Sciatic nerve (tissue), 2 donors: Measurements from ENCODE around the gene TMC1. TPM values are rescaled to one million over a fixed set of nuclear protein-coding genes. Genes with fewer than 3 reads are reported as not detected.
"Not testable (repeated sequence)": the region's sequence is repeated elsewhere in the genome, so short reads cannot be mapped to it uniquely, and the experiment has no call there.

Source experiments
- ATAC-seq: fragments of 200-7000 bp; cut with Tn5 transposase; one replicate; pipeline ENCODE4 v1.9.1; 2020; ENCODE audit warnings: mild to moderate bottlenecking, moderate library complexity
- DNase-seq: peaks from one replicate; pipeline ENCODE4 v3.0.0-alpha.2; 2020; ENCODE audit warnings: low spot score
- intact Hi-C: fragments of 100-400 bp; cut with DNase I; formaldehyde crosslinking; loops from one replicate; pipeline ENCODE4 v1.14.2; 2022
- total RNA-seq: library from RNA; stranded (reverse); fragmentation: NEBNext Ultra II Directional; extraction: Animal tissue kit (Norgen Biotek cat#: 25700); gene quantifications from one replicate; pipeline ENCODE4 v1.2.1, GENCODE V29; 2021
- donor health status: DM: no; HTN: no; CAD: no.
- donor health status: DM: no; HTN: no; CAD: no.

The TMC1 gene
- total RNA-seq, 1 donor from 2014 or later = 0.36 TPM

- intact Hi-C loops = loop anchor here (5.0 kb wide), 1 partner anchor 545 kb away; no protein-coding TSS in a partner anchor
- no peak for DNase-seq
- ATAC-seq = peak; percentile 85
These were observed 305.9 kb downstream of the TMC1 start for GRCh38 chr9:72826996-72827949.

DNA sequence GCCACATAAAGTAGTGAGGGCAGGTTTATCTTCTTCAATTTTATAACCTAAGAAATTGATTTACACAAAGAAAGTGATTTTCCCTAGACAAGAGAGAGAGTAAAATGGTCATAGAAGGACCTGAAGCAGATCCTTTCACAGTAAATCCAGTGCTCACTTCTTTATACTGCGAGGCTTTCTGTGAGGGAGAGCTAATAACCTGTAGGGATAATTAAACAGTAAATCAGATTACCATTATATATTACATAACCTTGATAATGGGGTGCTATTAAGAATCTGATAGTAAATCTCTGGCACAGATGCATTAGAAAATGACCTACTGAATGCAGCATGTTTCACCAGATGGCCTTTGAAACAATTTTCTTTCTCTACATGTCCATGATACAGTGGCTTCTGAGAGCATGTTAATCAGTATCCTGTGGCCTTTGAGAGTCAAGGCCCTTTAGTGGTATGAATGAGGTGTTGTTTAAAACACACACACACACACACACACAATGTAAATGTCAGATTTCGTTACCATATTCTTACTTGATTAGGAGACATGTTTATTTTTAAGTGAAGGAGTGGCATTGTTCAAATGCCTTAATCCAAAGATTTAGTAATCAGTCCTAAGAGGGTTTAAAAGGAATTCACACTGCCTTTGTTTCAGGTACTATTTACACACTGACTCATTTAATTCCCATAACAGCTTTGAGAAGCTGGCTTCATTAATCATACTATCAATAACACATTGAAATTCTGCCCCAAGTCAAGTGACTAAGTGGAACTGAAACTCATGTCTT is 306.7 kb downstream of the TMC1 start:
- intact Hi-C loops = loop anchor here (5.0 kb wide), 1 partner anchor 546 kb away; no protein-coding TSS in a partner anchor
- DNase-seq (no peak), ATAC-seq (peak; percentile 56)

GRCh38 chr9:72834994-72835393 is 313.6 kb downstream of the TMC1 start:
- DNase-seq (no peak), ATAC-seq (no peak)
- intact Hi-C loops = no loop called here

- no peak for DNase-seq
- intact Hi-C loops = no loop called here
- ATAC-seq = no peak
These were observed 315.4 kb downstream of the TMC1 start for GRCh38 chr9:72836790-72837189.

- ATAC-seq = no peak
- no peak for DNase-seq
- intact Hi-C loops = no loop called here
These were observed 317.7 kb downstream of the TMC1 start for GRCh38 chr9:72839085-72839484.

GRCh38 chr9:72843520-72844439 is 322.4 kb downstream of the TMC1 start:
- DNase-seq = no peak
- intact Hi-C loops = no loop called here

DNA sequence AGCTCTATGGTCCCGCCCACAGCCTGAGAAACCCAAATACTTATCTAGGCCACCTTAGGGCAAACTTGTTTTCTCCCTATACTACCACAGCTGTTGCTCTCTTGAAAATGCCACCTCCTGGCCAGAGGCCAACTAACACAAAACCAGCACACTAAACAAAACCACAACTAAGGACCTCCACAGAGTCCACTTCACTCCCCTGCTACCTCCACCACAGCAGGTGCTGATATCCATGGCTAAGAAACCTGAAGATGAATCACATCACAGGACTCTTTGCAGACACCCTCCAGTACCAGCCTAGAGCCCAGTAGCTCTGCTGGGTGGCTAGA is 323.0 kb downstream of the TMC1 start:
- intact Hi-C loops = no loop called here
- ATAC-seq (no peak), DNase-seq (no peak)

More at GRCh38 chr9:72843520-72844439, 322.4 kb downstream of the TMC1 start:
- ATAC-seq = peak; percentile 70

DNA sequence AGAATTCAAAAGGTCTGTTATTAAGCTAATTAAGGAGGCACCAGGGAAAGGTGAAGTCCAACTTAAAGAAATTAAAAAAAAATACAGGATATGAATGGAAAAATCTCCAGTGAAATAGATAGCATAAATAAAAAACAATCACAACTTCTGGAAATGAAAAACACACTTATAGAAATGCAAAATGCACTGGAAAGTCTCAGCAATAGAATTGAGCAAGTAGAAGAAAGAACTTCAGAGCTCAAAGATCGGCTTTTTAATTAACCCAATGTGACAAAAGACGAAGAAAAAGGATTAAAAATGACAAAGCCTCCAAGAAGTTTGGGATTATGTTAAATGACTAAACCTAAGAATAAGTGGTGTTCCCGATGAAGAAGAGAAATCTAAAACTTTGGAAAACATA is 323.6 kb downstream of the TMC1 start:
- DNase-seq, intact Hi-C loops, ATAC-seq: not testable (repeated sequence)

GRCh38 chr9:72850209-72850608 is 328.8 kb downstream of the TMC1 start:
- ATAC-seq, intact Hi-C loops, DNase-seq: not testable (repeated sequence)

GRCh38 chr9:72855321-72855720 is 333.9 kb downstream of the TMC1 start:
- ATAC-seq = no peak
- no peak for DNase-seq
- intact Hi-C loops = no loop called here

- intact Hi-C loops = no loop called here
- ATAC-seq (no peak), DNase-seq (no peak)
These were observed 334.6 kb downstream of the TMC1 start for GRCh38 chr9:72855890-72856523.

GRCh38 chr9:72856972-72857623 is 335.7 kb downstream of the TMC1 start:
- ATAC-seq = peak; percentile 88
- intact Hi-C loops = no loop called here
- DNase-seq = no peak

DNA sequence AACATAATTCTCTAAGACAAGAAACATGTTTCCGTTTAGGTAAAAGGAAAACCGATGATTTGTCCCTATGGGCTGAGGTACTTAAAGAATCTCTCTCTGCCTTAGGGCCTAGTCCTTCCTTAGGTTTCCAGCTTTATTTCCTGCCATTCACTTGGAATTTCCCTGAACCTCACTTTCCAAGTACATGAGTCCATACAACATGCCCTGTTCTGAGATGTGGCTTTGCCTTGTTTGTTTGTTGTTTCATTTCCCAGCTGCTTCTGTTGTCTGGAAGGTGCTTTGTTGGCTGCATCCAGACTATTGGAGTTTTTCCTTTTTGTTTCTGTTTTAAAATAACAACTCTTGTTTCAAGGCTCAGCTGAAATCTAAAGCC is 336.2 kb downstream of the TMC1 start:
- DNase-seq = no peak
- intact Hi-C loops = no loop called here
- no peak for ATAC-seq

GRCh38 chr9:72858089-72858912 is 336.9 kb downstream of the TMC1 start:
- DNase-seq = no peak
- intact Hi-C loops = no loop called here
- ATAC-seq = peak; percentile 57

DNA sequence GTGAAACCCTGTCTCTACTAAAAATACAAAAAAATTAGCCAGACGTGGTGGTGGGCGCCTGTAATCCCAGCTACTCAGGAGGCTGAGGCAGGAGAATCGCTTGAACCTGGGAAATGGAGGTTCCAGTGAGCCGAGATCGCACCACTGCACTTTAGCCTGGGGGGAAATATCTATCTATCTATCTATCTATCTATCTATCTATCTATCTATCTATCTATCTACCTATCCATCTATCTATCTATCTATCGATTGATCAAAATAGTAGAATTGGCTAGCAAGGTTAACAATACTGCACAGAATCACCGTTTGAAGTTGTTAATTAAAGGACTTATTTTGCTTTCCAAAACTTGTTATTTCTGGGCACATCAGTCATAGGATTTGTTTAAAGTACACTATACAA is 341.4 kb downstream of the TMC1 start:
- ATAC-seq, intact Hi-C loops, DNase-seq: not testable (repeated sequence)

DNA sequence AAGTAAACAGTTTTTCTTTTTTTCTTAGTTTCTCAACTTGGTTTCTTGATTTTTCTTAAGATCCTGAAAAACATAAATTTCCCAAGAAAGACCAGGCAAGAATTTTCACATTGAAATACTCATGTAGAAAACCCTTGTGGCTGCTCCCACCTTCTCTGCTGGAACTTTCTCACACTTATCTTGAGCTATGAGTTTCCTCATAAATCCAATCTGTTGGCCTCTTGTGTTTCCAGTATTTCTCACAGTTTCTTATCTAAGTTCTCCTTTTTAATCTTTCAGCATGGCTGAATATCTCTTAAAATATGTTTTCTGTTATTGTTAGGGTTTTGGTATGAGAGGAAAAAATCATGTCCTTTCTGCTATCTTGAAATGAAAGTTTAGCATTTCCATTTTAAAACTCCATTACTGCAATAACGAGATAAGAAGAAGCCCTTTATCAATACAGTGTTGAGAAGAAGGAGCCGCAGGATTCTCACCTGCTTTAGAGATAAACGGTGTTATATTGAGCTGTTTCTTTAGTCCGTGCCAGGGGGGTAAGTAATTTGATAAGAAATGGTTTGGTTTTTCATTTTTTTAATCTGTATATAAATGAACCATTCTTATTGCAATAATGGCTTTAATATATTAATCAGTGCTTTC is 342.2 kb downstream of the TMC1 start:
- ATAC-seq (no peak), DNase-seq (no peak)
- intact Hi-C loops = no loop called here

- intact Hi-C loops = no loop called here
- DNase-seq (no peak), ATAC-seq (no peak)
These were observed 342.9 kb downstream of the TMC1 start for GRCh38 chr9:72864327-72864726.
